GM23338 (cell line): Measurements from ENCODE around the gene SPTBN4. TPM values are rescaled to one million over a fixed set of nuclear protein-coding genes. Genes with fewer than 3 reads are reported as not detected.

Experiments used
- ATAC-seq: fragments of 200-7000 bp; cut with Tn5 transposase; 3 replicates; pipeline ENCODE4 v1.9.1; 2020
- DNase-seq: peaks from one replicate; pipeline ENCODE4 v3.0.0-alpha.2; 2015; ENCODE audit warnings: low spot score
- H2AFZ ChIP-seq: fragments of 200-600 bp; sonication (generic); 2 replicates; pipeline ENCODE4 v1.8.0; 2016; ENCODE audit warnings: antibody characterized with exemption, mild to moderate bottlenecking, moderate library complexity
- H3F3A ChIP-seq: fragments of 200-600 bp; sonication (generic); replicated peaks from 2 replicates; pipeline ENCODE4 v1.8.0; 2017; ENCODE audit warnings: antibody characterized with exemption, mixed run types, low read depth
- H3K27ac ChIP-seq: fragments of 200-600 bp; sonication (generic); 2 replicates; pipeline ENCODE4 v1.6.1; 2016; ENCODE audit warnings: low read depth
- H3K27me3 ChIP-seq: fragments of 200-600 bp; sonication (generic); 2 replicates; pipeline ENCODE4 v1.8.0; 2016; ENCODE audit warnings: mild to moderate bottlenecking, mixed run types, moderate library complexity; ENCODE audit not compliant: insufficient read depth
- H3K36me3 ChIP-seq: fragments of 200-600 bp; sonication (generic); 2 replicates; pipeline ENCODE4 v1.8.0; 2016; ENCODE audit warnings: mild to moderate bottlenecking; ENCODE audit not compliant: insufficient read depth
- H3K4me1 ChIP-seq: fragments of 200-600 bp; sonication (generic); 2 replicates; pipeline ENCODE4 v1.8.0; 2016; ENCODE audit warnings: mild to moderate bottlenecking, moderate library complexity; ENCODE audit not compliant: insufficient read depth
- H3K4me2 ChIP-seq: fragments of 200-600 bp; sonication (generic); 2 replicates; pipeline ENCODE4 v1.7.1; 2017; ENCODE audit warnings: mixed run types
- H3K4me3 ChIP-seq: fragments of 200-600 bp; sonication (generic); 2 replicates; pipeline ENCODE4 v1.6.1; 2016; ENCODE audit warnings: mixed run types
- H3K79me2 ChIP-seq: fragments of 200-600 bp; sonication (generic); replicated peaks from 2 replicates; pipeline ENCODE4 v1.8.0; 2017; ENCODE audit warnings: mild to moderate bottlenecking; ENCODE audit not compliant: insufficient read depth
- H3K9me2 ChIP-seq: fragments of 200-600 bp; sonication (generic); 2 replicates; pipeline ENCODE4 v1.8.0; 2017; ENCODE audit not compliant: insufficient read depth
- H4K20me1 ChIP-seq: fragments of 200-600 bp; sonication (generic); replicated peaks from 2 replicates; pipeline ENCODE4 v1.8.0; 2017; ENCODE audit warnings: mild to moderate bottlenecking; ENCODE audit not compliant: insufficient read depth
- H3K27ac Mint-ChIP-seq: 2 replicates; pipeline ENCODE4 v1.8.0; 2020; ENCODE audit warnings: inconsistent platforms, mild to moderate bottlenecking, moderate library complexity, mixed read lengths
- H3K27me3 Mint-ChIP-seq: 3 replicates; pipeline ENCODE4 v1.8.0; 2022; ENCODE audit warnings: low read depth, mild to moderate bottlenecking, moderate library complexity, mixed read lengths, inconsistent platforms; ENCODE audit not compliant: insufficient read depth, poor library complexity
- H3K36me3 Mint-ChIP-seq: 3 replicates; pipeline ENCODE4 v1.8.0; 2021; ENCODE audit warnings: low read depth, mild to moderate bottlenecking, inconsistent platforms, moderate library complexity, mixed read lengths
- H3K4me1 Mint-ChIP-seq: 3 replicates; pipeline ENCODE4 v1.8.0; 2020; ENCODE audit warnings: mild to moderate bottlenecking, inconsistent platforms, mixed read lengths
- H3K4me3 Mint-ChIP-seq: 3 replicates; pipeline ENCODE4 v1.8.0; 2021; ENCODE audit warnings: moderate library complexity, mild to moderate bottlenecking, inconsistent platforms, mixed read lengths
- H3K9me3 Mint-ChIP-seq: 3 replicates; pipeline ENCODE4 v1.8.0; 2020; ENCODE audit warnings: moderate library complexity, mild to moderate bottlenecking, inconsistent platforms, mixed read lengths
- CREB1 ChIP-seq: fragments of 250-450 bp; sonication (Bioruptor Pico); IDR thresholded peaks from 2 replicates; pipeline ENCODE4 v1.5.0; 2020; ENCODE audit warnings: low read depth, mild to moderate bottlenecking, moderate library complexity
- CTCF ChIP-seq, 2 experiments: fragments of 200-600 bp in 1 of 2; sonication (generic) in 1 of 2; conservative IDR thresholded peaks; 2 replicates each; pipeline versions ENCODE4 v1.5.1 to v1.6.1; 2016 to 2017; ENCODE audit warnings: antibody characterized with exemption in 2 of 2, low read depth in 2 of 2, mild to moderate bottlenecking in 2 of 2, moderate library complexity in 1 of 2
- EZH2 ChIP-seq: fragments of 200-600 bp; sonication (generic); IDR thresholded peaks from one replicate; pipeline ENCODE4 v1.8.0; 2017; ENCODE audit warnings: antibody characterized with exemption, mild to moderate bottlenecking, low read depth; ENCODE audit not compliant: unreplicated experiment
- EZH2phosphoT487 ChIP-seq: fragments of 200-600 bp; sonication (generic); IDR thresholded peaks from one replicate; pipeline ENCODE4 v1.8.1; 2018; ENCODE audit warnings: antibody characterized with exemption; ENCODE audit not compliant: unreplicated experiment
- JUNB ChIP-seq: IDR thresholded peaks from one replicate; pipeline ENCODE4 v1.6.1; 2016; ENCODE audit warnings: antibody characterized with exemption; ENCODE audit not compliant: unreplicated experiment
- NANOG ChIP-seq: IDR thresholded peaks from 2 replicates; pipeline ENCODE4 v1.6.1; 2016; ENCODE audit warnings: antibody characterized with exemption, borderline replicate concordance
- POLR2AphosphoS5 ChIP-seq: IDR thresholded peaks from 2 replicates; pipeline ENCODE4 v1.6.1; 2016; ENCODE audit warnings: antibody characterized with exemption, low read depth
- REST ChIP-seq: IDR thresholded peaks from one replicate; pipeline ENCODE4 v1.6.1; 2018; ENCODE audit warnings: antibody characterized with exemption; ENCODE audit not compliant: unreplicated experiment
- STAT1 ChIP-seq: IDR thresholded peaks from one replicate; pipeline ENCODE4 v1.6.1; 2016; ENCODE audit warnings: antibody characterized with exemption; ENCODE audit not compliant: unreplicated experiment
- ZNF114 ChIP-seq: fragments of 250-450 bp; sonication (Bioruptor Pico); IDR thresholded peaks from 2 replicates; pipeline ENCODE4 v1.5.0; 2020; ENCODE audit warnings: mild to moderate bottlenecking, moderate library complexity
- ZNF331 ChIP-seq: fragments of 250-450 bp; sonication (Bioruptor Pico); IDR thresholded peaks from 2 replicates; pipeline ENCODE4 v1.5.0; 2020; ENCODE audit warnings: low read depth, mild to moderate bottlenecking, moderate library complexity
- polyA plus RNA-seq: library from polyadenylated mRNA; unstranded; fragments of >200 nt; fragmentation: Nextera tagmentation; extraction: Ambion mirVana; gene quantifications from 2 replicates; pipeline ENCODE4 v1.2.1, GENCODE V29; 2016
- total RNA-seq: library from RNA; depleted of rRNA; stranded (reverse); fragments of >200 nt; shearing (Covaris generic); gene quantifications from 2 replicates; pipeline ENCODE4 v1.2.3, GENCODE V29; 2014
- TF ChIP-seq, protein P1 (sequence below): fragments of 250-450 bp; sonication (Bioruptor Pico); IDR thresholded peaks from 2 replicates; pipeline ENCODE4 v1.5.0; 2020; ENCODE audit warnings: mild to moderate bottlenecking, moderate library complexity
- TF ChIP-seq, protein P2 (sequence below): IDR thresholded peaks from 2 replicates; pipeline ENCODE4 v1.6.1; 2016; ENCODE audit warnings: antibody characterized with exemption

Gene SPTBN4
- total and polyA plus RNA-seq, 2 experiments from 2014 or later, result 1.6 to 2.3 TPM

- H3K4me3 Mint-ChIP-seq, result peak overlapping the region; percentile 74
- Histone ChIP-seq H3K9me2 (0 out of 2 replicates have a peak, but pooled peaks cover 3% of the 10 kb centered on the region), H3K4me3 (peak overlapping the region; percentile 53), H3K27me3 (peaks cover 81% of the 10 kb centered on the region), H2AFZ (no peak overlapping the region), H3K4me1 (peaks cover 42% of the 10 kb centered on the region), H3K36me3 (no peaks in the 10 kb centered on the region), H3K4me2 (peak overlapping the region; percentile 85), H3F3A (peaks cover 28% of the 10 kb centered on the region), H3K79me2 (no peaks in the 10 kb centered on the region), H4K20me1 (no peaks in the 10 kb centered on the region; the same call in none of the 2 replicates), H3K27ac (peak overlapping the region; percentile 73)
- TF ChIP-seq POLR2AphosphoS5 (no peak), JUNB (no peak), ZNF114 (CRISPR knock-in tag) (no peak), EZH2 (no peak), STAT1 (no peak), REST (no peak), CREB1 (CRISPR knock-in tag) (no peak), CTCF (conservative IDR thresholded peaks at IDR 0.05; ENCODE audit: low read depth in 2 of 2) (no peak), EZH2phosphoT487 (no peak), ZNF331 (no peak), NANOG (no peak)
- TF ChIP-seq, protein P1, sequence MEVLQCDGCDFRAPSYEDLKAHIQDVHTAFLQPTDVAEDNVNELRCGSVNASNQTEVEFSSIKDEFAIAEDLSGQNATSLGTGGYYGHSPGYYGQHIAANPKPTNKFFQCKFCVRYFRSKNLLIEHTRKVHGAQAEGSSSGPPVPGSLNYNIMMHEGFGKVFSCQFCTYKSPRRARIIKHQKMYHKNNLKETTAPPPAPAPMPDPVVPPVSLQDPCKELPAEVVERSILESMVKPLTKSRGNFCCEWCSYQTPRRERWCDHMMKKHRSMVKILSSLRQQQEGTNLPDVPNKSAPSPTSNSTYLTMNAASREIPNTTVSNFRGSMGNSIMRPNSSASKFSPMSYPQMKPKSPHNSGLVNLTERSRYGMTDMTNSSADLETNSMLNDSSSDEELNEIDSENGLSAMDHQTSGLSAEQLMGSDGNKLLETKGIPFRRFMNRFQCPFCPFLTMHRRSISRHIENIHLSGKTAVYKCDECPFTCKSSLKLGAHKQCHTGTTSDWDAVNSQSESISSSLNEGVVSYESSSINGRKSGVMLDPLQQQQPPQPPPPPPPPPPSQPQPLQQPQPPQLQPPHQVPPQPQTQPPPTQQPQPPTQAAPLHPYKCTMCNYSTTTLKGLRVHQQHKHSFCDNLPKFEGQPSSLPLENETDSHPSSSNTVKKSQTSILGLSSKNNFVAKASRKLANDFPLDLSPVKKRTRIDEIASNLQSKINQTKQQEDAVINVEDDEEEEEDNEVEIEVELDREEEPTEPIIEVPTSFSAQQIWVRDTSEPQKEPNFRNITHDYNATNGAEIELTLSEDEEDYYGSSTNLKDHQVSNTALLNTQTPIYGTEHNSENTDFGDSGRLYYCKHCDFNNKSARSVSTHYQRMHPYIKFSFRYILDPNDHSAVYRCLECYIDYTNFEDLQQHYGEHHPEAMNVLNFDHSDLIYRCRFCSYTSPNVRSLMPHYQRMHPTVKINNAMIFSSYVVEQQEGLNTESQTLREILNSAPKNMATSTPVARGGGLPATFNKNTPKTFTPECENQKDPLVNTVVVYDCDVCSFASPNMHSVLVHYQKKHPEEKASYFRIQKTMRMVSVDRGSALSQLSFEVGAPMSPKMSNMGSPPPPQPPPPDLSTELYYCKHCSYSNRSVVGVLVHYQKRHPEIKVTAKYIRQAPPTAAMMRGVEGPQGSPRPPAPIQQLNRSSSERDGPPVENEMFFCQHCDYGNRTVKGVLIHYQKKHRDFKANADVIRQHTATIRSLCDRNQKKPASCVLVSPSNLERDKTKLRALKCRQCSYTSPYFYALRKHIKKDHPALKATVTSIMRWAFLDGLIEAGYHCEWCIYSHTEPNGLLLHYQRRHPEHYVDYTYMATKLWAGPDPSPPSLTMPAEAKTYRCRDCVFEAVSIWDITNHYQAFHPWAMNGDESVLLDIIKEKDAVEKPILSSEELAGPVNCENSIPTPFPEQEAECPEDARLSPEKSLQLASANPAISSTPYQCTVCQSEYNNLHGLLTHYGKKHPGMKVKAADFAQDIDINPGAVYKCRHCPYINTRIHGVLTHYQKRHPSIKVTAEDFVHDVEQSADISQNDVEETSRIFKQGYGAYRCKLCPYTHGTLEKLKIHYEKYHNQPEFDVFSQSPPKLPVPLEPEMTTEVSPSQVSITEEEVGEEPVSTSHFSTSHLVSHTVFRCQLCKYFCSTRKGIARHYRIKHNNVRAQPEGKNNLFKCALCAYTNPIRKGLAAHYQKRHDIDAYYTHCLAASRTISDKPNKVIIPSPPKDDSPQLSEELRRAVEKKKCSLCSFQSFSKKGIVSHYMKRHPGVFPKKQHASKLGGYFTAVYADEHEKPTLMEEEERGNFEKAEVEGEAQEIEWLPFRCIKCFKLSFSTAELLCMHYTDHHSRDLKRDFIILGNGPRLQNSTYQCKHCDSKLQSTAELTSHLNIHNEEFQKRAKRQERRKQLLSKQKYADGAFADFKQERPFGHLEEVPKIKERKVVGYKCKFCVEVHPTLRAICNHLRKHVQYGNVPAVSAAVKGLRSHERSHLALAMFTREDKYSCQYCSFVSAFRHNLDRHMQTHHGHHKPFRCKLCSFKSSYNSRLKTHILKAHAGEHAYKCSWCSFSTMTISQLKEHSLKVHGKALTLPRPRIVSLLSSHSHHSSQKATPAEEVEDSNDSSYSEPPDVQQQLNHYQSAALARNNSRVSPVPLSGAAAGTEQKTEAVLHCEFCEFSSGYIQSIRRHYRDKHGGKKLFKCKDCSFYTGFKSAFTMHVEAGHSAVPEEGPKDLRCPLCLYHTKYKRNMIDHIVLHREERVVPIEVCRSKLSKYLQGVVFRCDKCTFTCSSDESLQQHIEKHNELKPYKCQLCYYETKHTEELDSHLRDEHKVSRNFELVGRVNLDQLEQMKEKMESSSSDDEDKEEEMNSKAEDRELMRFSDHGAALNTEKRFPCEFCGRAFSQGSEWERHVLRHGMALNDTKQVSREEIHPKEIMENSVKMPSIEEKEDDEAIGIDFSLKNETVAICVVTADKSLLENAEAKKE, result no peak
- TF ChIP-seq, protein P2, sequence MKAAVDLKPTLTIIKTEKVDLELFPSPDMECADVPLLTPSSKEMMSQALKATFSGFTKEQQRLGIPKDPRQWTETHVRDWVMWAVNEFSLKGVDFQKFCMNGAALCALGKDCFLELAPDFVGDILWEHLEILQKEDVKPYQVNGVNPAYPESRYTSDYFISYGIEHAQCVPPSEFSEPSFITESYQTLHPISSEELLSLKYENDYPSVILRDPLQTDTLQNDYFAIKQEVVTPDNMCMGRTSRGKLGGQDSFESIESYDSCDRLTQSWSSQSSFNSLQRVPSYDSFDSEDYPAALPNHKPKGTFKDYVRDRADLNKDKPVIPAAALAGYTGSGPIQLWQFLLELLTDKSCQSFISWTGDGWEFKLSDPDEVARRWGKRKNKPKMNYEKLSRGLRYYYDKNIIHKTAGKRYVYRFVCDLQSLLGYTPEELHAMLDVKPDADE, result no peak
- H3K4me1 Mint-ChIP-seq, result peaks cover 55% of the 10 kb centered on the region
- no peak overlapping the region; the same call in 1 of the 2 replicates for H3K27ac Mint-ChIP-seq
- 0 out of 3 replicates have a peak, but pooled peaks cover 2% of the 10 kb centered on the region for H3K36me3 Mint-ChIP-seq
- peaks cover 5% of the 10 kb centered on the region; the same call in 2 of the 3 replicates for H3K9me3 Mint-ChIP-seq
- ATAC-seq (no peak), DNase-seq (no peak)
- H3K27me3 Mint-ChIP-seq, result peaks cover 80% of the 10 kb centered on the region
Observed at GRCh38 chr19:40603071-40603388, 136.2 kb downstream of the SPTBN4 start.
